ENCODE measurements around the gene TIMM23. TPM values are rescaled to one million over a fixed set of nuclear protein-coding genes. Genes with fewer than 3 reads are reported as not detected.
"Not testable (repeated sequence)": the region's sequence is repeated elsewhere in the genome, so short reads cannot be mapped to it uniquely, and the experiment has no call there.

Gene TIMM23
- total and polyA plus RNA-seq, 2 donors (not counting 3 experiments of a cell fraction or from before 2014, with no cell fraction given) = 78.1 to 94.6 TPM

GRCh38 chr10:45957928-45958327, 14.4 kb upstream of the TIMM23 start:
- H2AFZ ChIP-seq (ENCODE audit: low read depth, low read length); H3K4me2 ChIP-seq (ENCODE audit: insufficient read depth, low read length); H4K20me1 ChIP-seq (replicated peaks; ENCODE audit: control insufficient read depth, extremely low read depth, insufficient read depth, low read length); H3K9ac ChIP-seq (replicated peaks; ENCODE audit: extremely low read depth, insufficient read depth, low read length); BruUV-seq (replicated peaks); intact Hi-C loops (cut with micrococcal nuclease); POLR2A ChIA-PET; H3K36me3 ChIP-seq (ENCODE audit: control insufficient read depth in 2 of 2, extremely low read depth in 1 of 2, insufficient read depth in 2 of 2, low read length in 2 of 2); H3K27me3 ChIP-seq (ENCODE audit: control insufficient read depth in 2 of 2, insufficient read depth in 2 of 2, low read length in 2 of 2); H3K9me3 ChIP-seq (replicated peaks; ENCODE audit: control insufficient read depth, insufficient read depth, low read length); FAIRE-seq; H3K4me3 ChIP-seq (replicated peaks in 1 of 3; ENCODE audit: insufficient read depth in 1 of 3, low read depth in 1 of 3, low read length in 3 of 3); DNase-seq (ENCODE audit: low read depth, low spot score); H3K27ac ChIP-seq (ENCODE audit: insufficient read depth, low read depth, low read length); H3K9me1 ChIP-seq (replicated peaks; ENCODE audit: control insufficient read depth, extremely low read depth, insufficient read depth, low read length); H3K4me1 ChIP-seq (ENCODE audit: control insufficient read depth, extremely low read depth, insufficient read depth, low read length); CTCF ChIA-PET; H3K79me2 ChIP-seq (ENCODE audit: control insufficient read depth, insufficient read depth, low read length); dilution Hi-C loops (cut with MboI; ENCODE audit: extremely low pct_ligation_motif_present, low sequenced_read_pairs): not testable (repeated sequence)

- H3K4me1 ChIP-seq (ENCODE audit: control insufficient read depth, extremely low read depth, insufficient read depth, low read length); BruUV-seq (replicated peaks); H3K4me2 ChIP-seq (ENCODE audit: insufficient read depth, low read length); DNase-seq (ENCODE audit: low read depth, low spot score); H2AFZ ChIP-seq (ENCODE audit: low read depth, low read length); dilution Hi-C loops (cut with MboI; ENCODE audit: extremely low pct_ligation_motif_present, low sequenced_read_pairs); H3K9me3 ChIP-seq (replicated peaks; ENCODE audit: control insufficient read depth, insufficient read depth, low read length); H3K9ac ChIP-seq (replicated peaks; ENCODE audit: extremely low read depth, insufficient read depth, low read length); CTCF ChIA-PET; POLR2A ChIA-PET; H3K27ac ChIP-seq (ENCODE audit: insufficient read depth, low read depth, low read length); intact Hi-C loops (cut with micrococcal nuclease); H3K9me1 ChIP-seq (replicated peaks; ENCODE audit: control insufficient read depth, extremely low read depth, insufficient read depth, low read length); H3K4me3 ChIP-seq (replicated peaks in 1 of 3; ENCODE audit: insufficient read depth in 1 of 3, low read depth in 1 of 3, low read length in 3 of 3); H3K79me2 ChIP-seq (ENCODE audit: control insufficient read depth, insufficient read depth, low read length); H4K20me1 ChIP-seq (replicated peaks; ENCODE audit: control insufficient read depth, extremely low read depth, insufficient read depth, low read length); H3K36me3 ChIP-seq (ENCODE audit: control insufficient read depth in 2 of 2, extremely low read depth in 1 of 2, insufficient read depth in 2 of 2, low read length in 2 of 2); H3K27me3 ChIP-seq (ENCODE audit: control insufficient read depth in 2 of 2, insufficient read depth in 2 of 2, low read length in 2 of 2); FAIRE-seq: not testable (repeated sequence)
Observed at GRCh38 chr10:45962686-45963452, 9.4 kb upstream of the TIMM23 start.

DNA sequence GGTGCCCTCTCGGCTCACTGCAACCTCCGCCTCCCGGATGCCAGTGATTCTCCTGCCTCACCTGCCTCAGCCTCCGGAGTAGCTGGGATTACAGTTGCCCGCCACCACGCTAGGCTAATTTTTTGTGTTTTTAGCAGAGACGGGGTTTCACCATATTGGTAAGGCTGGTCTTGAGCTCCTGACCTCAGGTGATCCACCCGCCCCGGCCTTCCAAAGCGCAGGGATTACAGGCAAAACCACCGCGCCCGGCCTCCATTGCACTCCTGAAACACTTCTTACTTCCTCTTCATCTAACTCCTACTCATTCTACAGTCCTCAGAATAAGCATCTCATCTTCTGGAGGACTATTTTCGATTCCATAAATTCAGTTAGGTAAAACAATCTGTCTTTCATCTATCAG, 1.3 kb upstream of the TIMM23 start:
- Histone ChIP-seq H3K4me2 (ENCODE audit: insufficient read depth, low read length) (peak overlapping the region; percentile 64), H3K79me2 (ENCODE audit: control insufficient read depth, insufficient read depth, low read length) (peaks cover 66% of the 10 kb centered on the region), H3K4me3 (replicated peaks in 1 of 3; ENCODE audit: insufficient read depth in 1 of 3, low read depth in 1 of 3, low read length in 3 of 3) (peak overlapping the region in 1 of 3 experiments; percentile 94)
- H2AFZ ChIP-seq (ENCODE audit: low read depth, low read length); POLR2A ChIA-PET; dilution Hi-C loops (cut with MboI; ENCODE audit: extremely low pct_ligation_motif_present, low sequenced_read_pairs); H3K9me3 ChIP-seq (replicated peaks; ENCODE audit: control insufficient read depth, insufficient read depth, low read length); H3K9me1 ChIP-seq (replicated peaks; ENCODE audit: control insufficient read depth, extremely low read depth, insufficient read depth, low read length); H3K27me3 ChIP-seq (ENCODE audit: control insufficient read depth in 2 of 2, insufficient read depth in 2 of 2, low read length in 2 of 2); CTCF ChIA-PET; DNase-seq (ENCODE audit: low read depth, low spot score); H3K36me3 ChIP-seq (ENCODE audit: control insufficient read depth in 2 of 2, extremely low read depth in 1 of 2, insufficient read depth in 2 of 2, low read length in 2 of 2); BruUV-seq (replicated peaks); FAIRE-seq; H3K27ac ChIP-seq (ENCODE audit: insufficient read depth, low read depth, low read length); H3K9ac ChIP-seq (replicated peaks; ENCODE audit: extremely low read depth, insufficient read depth, low read length); H4K20me1 ChIP-seq (replicated peaks; ENCODE audit: control insufficient read depth, extremely low read depth, insufficient read depth, low read length); H3K4me1 ChIP-seq (ENCODE audit: control insufficient read depth, extremely low read depth, insufficient read depth, low read length): not testable (repeated sequence)
- intact Hi-C loops (cut with micrococcal nuclease) = loop anchor here (5.0 kb wide), 1 partner anchor 51 kb away; no protein-coding TSS in a partner anchor

DNA sequence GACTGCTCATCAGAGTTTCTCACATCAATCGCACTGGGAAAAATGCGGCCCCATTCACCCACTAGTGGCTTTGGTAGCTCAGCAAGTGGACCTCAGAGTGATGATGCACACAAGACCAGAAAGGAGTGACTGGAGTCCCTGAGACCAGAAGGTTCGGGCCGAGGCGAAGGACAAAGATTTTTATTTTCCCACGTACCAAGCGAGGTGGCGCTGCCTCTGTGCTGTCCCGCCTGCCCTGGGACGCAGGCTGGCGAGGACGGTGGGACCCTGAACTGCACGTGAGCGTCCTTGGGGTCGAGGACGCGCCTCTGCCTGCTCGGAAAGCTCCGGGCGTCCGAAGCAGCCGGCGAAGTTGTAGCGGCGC, 565 bp upstream of the TIMM23 start:
- FAIRE-seq; BruUV-seq (replicated peaks); H3K9me3 ChIP-seq (replicated peaks; ENCODE audit: control insufficient read depth, insufficient read depth, low read length); H3K36me3 ChIP-seq (ENCODE audit: control insufficient read depth in 2 of 2, extremely low read depth in 1 of 2, insufficient read depth in 2 of 2, low read length in 2 of 2); dilution Hi-C loops (cut with MboI; ENCODE audit: extremely low pct_ligation_motif_present, low sequenced_read_pairs); H3K27me3 ChIP-seq (ENCODE audit: control insufficient read depth in 2 of 2, insufficient read depth in 2 of 2, low read length in 2 of 2); H4K20me1 ChIP-seq (replicated peaks; ENCODE audit: control insufficient read depth, extremely low read depth, insufficient read depth, low read length); POLR2A ChIA-PET; H3K9me1 ChIP-seq (replicated peaks; ENCODE audit: control insufficient read depth, extremely low read depth, insufficient read depth, low read length); H3K4me1 ChIP-seq (ENCODE audit: control insufficient read depth, extremely low read depth, insufficient read depth, low read length): not testable (repeated sequence)
- Histone ChIP-seq H3K79me2 (ENCODE audit: control insufficient read depth, insufficient read depth, low read length) (peaks cover 63% of the 10 kb centered on the region), H2AFZ (ENCODE audit: low read depth, low read length) (peak overlapping the region; percentile 87), H3K27ac (ENCODE audit: insufficient read depth, low read depth, low read length) (peak overlapping the region; percentile 73), H3K4me2 (ENCODE audit: insufficient read depth, low read length) (peak overlapping the region; percentile 64), H3K9ac (replicated peaks; ENCODE audit: extremely low read depth, insufficient read depth, low read length) (peak overlapping the region; percentile 82), H3K4me3 (replicated peaks in 1 of 3; ENCODE audit: insufficient read depth in 1 of 3, low read depth in 1 of 3, low read length in 3 of 3) (peak overlapping the region; percentile 70 to 94 (median 92))
- DNase-seq (ENCODE audit: low read depth, low spot score) = peak; percentile 37
- intact Hi-C loops (cut with micrococcal nuclease) = loop anchor here (5.0 kb wide), 1 partner anchor 51 kb away; no protein-coding TSS in a partner anchor
- CTCF ChIA-PET = interaction anchor here (1.4 kb wide), 1 partner anchor 64 kb away, joined by 3 read pairs; no protein-coding TSS in a partner anchor

Data from endothelial cell of umbilical vein (primary cell).